ENCODE results near the gene SLC39A8. TPM values are rescaled to one million over a fixed set of nuclear protein-coding genes. Genes with fewer than 3 reads are reported as not detected.

SLC39A8 gene
- total and polyA plus RNA-seq, 12 donors = 2.0 to 24.2 (median 8.2) TPM

DNA sequence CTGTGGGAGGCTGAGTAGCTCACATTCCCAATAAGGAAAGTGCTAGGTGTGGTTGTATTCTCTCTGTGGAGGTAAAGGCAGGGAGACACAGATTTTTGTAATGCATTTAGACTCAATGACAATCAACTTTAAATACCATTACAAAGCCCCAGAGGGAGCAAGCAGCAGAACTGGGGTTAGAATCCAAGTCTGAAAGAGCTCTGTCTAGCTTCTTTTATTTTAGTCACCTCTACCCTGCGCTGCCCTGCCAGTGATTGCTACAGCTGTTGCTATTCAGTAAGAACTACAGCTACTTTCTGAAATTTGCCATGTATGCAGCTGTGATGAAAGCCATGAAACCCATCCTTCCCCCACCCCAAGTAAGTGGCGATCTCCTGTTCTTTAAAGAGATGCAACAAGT is 22.5 kb downstream of the SLC39A8 start:
- no peak for TF ChIP-seq POLR2A (IDR thresholded peaks at IDR 0.05)
- TF ChIP-seq, protein P1, sequence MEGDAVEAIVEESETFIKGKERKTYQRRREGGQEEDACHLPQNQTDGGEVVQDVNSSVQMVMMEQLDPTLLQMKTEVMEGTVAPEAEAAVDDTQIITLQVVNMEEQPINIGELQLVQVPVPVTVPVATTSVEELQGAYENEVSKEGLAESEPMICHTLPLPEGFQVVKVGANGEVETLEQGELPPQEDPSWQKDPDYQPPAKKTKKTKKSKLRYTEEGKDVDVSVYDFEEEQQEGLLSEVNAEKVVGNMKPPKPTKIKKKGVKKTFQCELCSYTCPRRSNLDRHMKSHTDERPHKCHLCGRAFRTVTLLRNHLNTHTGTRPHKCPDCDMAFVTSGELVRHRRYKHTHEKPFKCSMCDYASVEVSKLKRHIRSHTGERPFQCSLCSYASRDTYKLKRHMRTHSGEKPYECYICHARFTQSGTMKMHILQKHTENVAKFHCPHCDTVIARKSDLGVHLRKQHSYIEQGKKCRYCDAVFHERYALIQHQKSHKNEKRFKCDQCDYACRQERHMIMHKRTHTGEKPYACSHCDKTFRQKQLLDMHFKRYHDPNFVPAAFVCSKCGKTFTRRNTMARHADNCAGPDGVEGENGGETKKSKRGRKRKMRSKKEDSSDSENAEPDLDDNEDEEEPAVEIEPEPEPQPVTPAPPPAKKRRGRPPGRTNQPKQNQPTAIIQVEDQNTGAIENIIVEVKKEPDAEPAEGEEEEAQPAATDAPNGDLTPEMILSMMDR (IDR thresholded peaks at IDR 0.05) = no peak
- Histone ChIP-seq H3K27ac (no peak overlapping the region), H3K36me3 (replicated peaks in 1 of 2) (no peaks in the 10 kb centered on the region), H3K4me3 (no peak overlapping the region), H3K4me1 (replicated peaks in 1 of 2) (no peaks in the 10 kb centered on the region), H3K27me3 (no peaks in the 10 kb centered on the region), H3K9me3 (replicated peaks in 1 of 3) (no peaks in the 10 kb centered on the region)
- no peak for DNase-seq
- intact Hi-C loops (cut with DNase I) = no loop called here
- WGBS, 4 donors = 90 to 98% (median 96%) methylated on average over 2 of the region's 2 CpGs

DNA sequence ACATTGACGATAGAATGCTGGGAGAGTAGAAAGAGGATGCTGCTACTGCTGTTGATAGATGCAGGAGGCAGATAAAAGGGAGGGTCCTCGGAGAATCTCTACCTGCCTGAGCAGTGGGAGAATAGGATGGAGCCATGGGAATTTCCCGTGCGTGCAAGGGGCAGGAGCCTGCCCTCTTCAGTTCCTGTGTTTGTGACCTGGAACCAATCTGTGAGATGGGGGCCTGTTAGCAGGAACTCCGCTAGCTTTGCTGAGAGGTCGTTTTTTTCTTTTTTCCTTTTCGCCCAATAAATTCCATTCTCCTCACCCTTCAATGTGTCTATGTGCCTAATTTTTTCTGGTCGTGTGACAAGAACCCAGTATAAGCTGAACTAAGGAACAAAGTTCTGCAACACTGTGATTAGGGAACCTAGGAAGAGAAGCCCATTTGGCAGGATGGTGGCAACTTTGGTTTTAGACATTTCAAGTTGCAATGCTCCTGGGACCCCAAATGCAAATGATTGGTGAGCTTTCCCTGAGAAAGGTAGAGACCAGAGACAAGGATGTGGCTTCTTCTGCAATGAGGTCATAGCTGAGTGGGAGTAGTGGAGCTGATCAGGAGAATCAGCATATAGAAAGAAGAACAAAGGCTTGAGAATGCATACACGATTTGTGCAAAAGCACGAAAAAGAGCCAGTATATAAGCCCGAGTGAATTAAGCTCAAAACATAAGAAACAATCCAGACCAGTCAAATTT is 23.9 kb downstream of the SLC39A8 start:
- DNase-seq = no peak
- TF ChIP-seq, protein P1 (IDR thresholded peaks at IDR 0.05) = no peak
- TF ChIP-seq POLR2A (IDR thresholded peaks at IDR 0.05) = no peak
- 85 to 91% (median 87%) methylated on average over 11 of the region's 11 CpGs for WGBS, 4 donors
- no peak overlapping the region for H3K4me3 ChIP-seq
- H3K4me1 ChIP-seq (replicated peaks in 1 of 2) = no peaks in the 10 kb centered on the region
- H3K36me3 ChIP-seq (replicated peaks in 1 of 2) = no peaks in the 10 kb centered on the region
- H3K27ac ChIP-seq = no peak overlapping the region
- intact Hi-C loops (cut with DNase I) = no loop called here
- H3K27me3 ChIP-seq = no peaks in the 10 kb centered on the region
- H3K9me3 ChIP-seq (replicated peaks in 1 of 3) = no peaks in the 10 kb centered on the region

DNA sequence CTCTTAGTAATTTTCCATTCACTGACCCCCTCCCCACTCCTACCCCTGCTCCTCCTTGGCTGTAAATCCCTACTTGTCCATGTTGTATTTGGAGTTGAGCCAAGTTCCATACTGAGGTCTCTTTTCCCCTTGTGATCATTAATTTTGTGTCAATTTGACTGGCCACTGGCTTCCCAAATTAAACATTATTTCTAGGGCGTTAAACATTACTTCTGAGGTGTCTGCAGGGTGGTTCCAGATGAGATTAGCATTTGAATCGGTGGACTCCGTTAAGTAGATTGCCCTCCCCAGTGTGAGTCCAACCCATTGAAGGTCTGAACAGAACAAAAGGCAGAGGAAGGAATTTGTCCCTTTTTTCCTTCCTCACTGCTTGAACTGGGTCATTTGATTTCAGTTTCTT is 25.7 kb downstream of the SLC39A8 start:
- WGBS, 4 donors = 34 to 68% (median 64%) methylated on average over 3 of the region's 3 CpGs
- H3K9me3 ChIP-seq (replicated peaks in 1 of 3) = no peaks in the 10 kb centered on the region
- no peaks in the 10 kb centered on the region for H3K36me3 ChIP-seq (replicated peaks in 1 of 2)
- TF ChIP-seq, protein P1 (IDR thresholded peaks at IDR 0.05) = no peak
- no peak for TF ChIP-seq POLR2A (IDR thresholded peaks at IDR 0.05)
- H3K4me3 ChIP-seq = no peak overlapping the region
- intact Hi-C loops (cut with DNase I) = no loop called here
- no peaks in the 10 kb centered on the region for H3K4me1 ChIP-seq (replicated peaks in 1 of 2)
- no peak for DNase-seq
- H3K27me3 ChIP-seq = no peaks in the 10 kb centered on the region
- no peak overlapping the region for H3K27ac ChIP-seq

DNA sequence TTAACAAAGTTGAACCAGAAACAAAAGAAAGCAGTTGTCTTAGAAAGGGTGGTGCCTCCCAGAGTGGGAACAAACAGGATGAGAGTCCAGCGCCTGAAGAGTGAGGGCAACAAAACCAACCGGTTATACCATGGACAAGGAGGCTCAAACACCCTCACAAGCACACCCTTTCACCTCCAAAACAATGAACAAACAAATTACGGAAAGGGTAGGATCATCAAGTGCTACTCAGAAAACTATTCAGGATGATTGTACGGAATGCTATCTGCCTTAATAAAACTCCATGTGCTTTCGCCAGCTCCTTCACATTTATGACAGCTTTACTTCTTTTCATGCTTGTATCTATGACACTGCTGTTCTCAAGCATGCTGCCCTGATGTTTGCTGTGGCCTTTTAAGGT is 26.8 kb downstream of the SLC39A8 start:
- intact Hi-C loops (cut with DNase I) = no loop called here
- Histone ChIP-seq H3K9me3 (replicated peaks in 1 of 3) (no peaks in the 10 kb centered on the region), H3K27me3 (no peaks in the 10 kb centered on the region), H3K36me3 (replicated peaks in 1 of 2) (no peaks in the 10 kb centered on the region), H3K27ac (no peak overlapping the region), H3K4me1 (replicated peaks in 1 of 2) (no peaks in the 10 kb centered on the region), H3K4me3 (no peak overlapping the region)
- WGBS, 4 donors = 80 to 88% (median 85%) methylated on average over 5 of the region's 5 CpGs
- TF ChIP-seq, protein P1 (IDR thresholded peaks at IDR 0.05) = no peak
- no peak for TF ChIP-seq POLR2A (IDR thresholded peaks at IDR 0.05)
- no peak for DNase-seq

Measured in adrenal gland (tissue), 12 donors.